ENCODE data around the gene CSAD.
"Not testable (repeated sequence)": the region's sequence is repeated elsewhere in the genome, so short reads cannot be mapped to it uniquely, and the experiment has no call there.

Gene CSAD

GRCh38 chr12:53217051-53217930, 36.6 kb upstream of the CSAD start:
- FAIRE-seq, result no peak

GRCh38 chr12:53215497-53215896, 34.8 kb upstream of the CSAD start:
- FAIRE-seq, result no peak

- no peak for FAIRE-seq
These were observed 34.1 kb upstream of the CSAD start for GRCh38 chr12:53214687-53215455.

GRCh38 chr12:53214221-53214620, 33.5 kb upstream of the CSAD start:
- no peak for FAIRE-seq

- FAIRE-seq, result no peak
These were observed 32.6 kb upstream of the CSAD start for GRCh38 chr12:53213348-53213747.

GRCh38 chr12:53212931-53213330, 32.2 kb upstream of the CSAD start:
- no peak for FAIRE-seq

GRCh38 chr12:53211476-53212381, 31.0 kb upstream of the CSAD start:
- FAIRE-seq, result no peak

GRCh38 chr12:53210843-53211242, 30.1 kb upstream of the CSAD start:
- no peak for FAIRE-seq

- FAIRE-seq, result no peak
These were observed 28.2 kb upstream of the CSAD start for GRCh38 chr12:53208877-53209463.

- no peak for FAIRE-seq
These were observed 27.7 kb upstream of the CSAD start for GRCh38 chr12:53208435-53208834.

GRCh38 chr12:53207042-53207441, 26.3 kb upstream of the CSAD start, which contains the start of gene ITGB7:
TSS of gene ITGB7 (minus strand) at chr12:53207251. CDS start at chr12:53200443, 6,808 bp downstream.
- no peak for FAIRE-seq

GRCh38 chr12:53205747-53206419, 25.2 kb upstream of the CSAD start:
- no peak for FAIRE-seq

GRCh38 chr12:53204351-53204750, 23.6 kb upstream of the CSAD start:
- FAIRE-seq, result no peak

GRCh38 chr12:53202316-53202715, 21.6 kb upstream of the CSAD start:
- FAIRE-seq, result not testable (repeated sequence)

GRCh38 chr12:53201639-53202038, 20.9 kb upstream of the CSAD start:
- no peak for FAIRE-seq

- no peak for FAIRE-seq
These were observed 20.4 kb upstream of the CSAD start for GRCh38 chr12:53201177-53201541.

- no peak for FAIRE-seq
These were observed 19.9 kb upstream of the CSAD start for GRCh38 chr12:53200458-53201176.

- FAIRE-seq, result no peak
These were observed 19.4 kb upstream of the CSAD start for GRCh38 chr12:53200107-53200457.

GRCh38 chr12:53199700-53200099, 19.0 kb upstream of the CSAD start:
- FAIRE-seq, result no peak

- no peak for FAIRE-seq
These were observed 17.9 kb upstream of the CSAD start for GRCh38 chr12:53198486-53199110.

Data from G401.6 (cell line).